Fibroblast of lung (primary cell): Measurements from ENCODE around the gene TLE1. TPM values are rescaled to one million over a fixed set of nuclear protein-coding genes. Genes with fewer than 3 reads are reported as not detected.

Source experiments
- DNase-seq, 2 donors: peaks; one replicate each; pipeline versions ENCODE4 v3.0.0 to v3.0.0-alpha.2; 2010; ENCODE audit warnings: low read depth in 2 of 2
- H2AFZ ChIP-seq: 2 replicates; pipeline ENCODE4 v1.5.1; 2012; ENCODE audit warnings: low read length, control low read depth, inconsistent platforms
- H3K27ac ChIP-seq: 2 replicates; pipeline ENCODE4 v1.5.1; 2011; ENCODE audit warnings: low read length, control low read depth; ENCODE audit not compliant: insufficient read depth
- H3K27me3 ChIP-seq: 2 replicates; pipeline ENCODE4 v1.5.1; 2011; ENCODE audit warnings: mild to moderate bottlenecking, low read length; ENCODE audit not compliant: control insufficient read depth, insufficient read depth
- H3K36me3 ChIP-seq: 2 replicates; pipeline ENCODE4 v1.5.1; 2011; ENCODE audit warnings: low read length; ENCODE audit not compliant: control insufficient read depth, insufficient read depth
- H3K4me1 ChIP-seq: 2 replicates; pipeline ENCODE4 v1.5.1; 2011; ENCODE audit warnings: low read length; ENCODE audit not compliant: control insufficient read depth, insufficient read depth; ENCODE audit errors: extremely low read depth
- H3K4me2 ChIP-seq: 2 replicates; pipeline ENCODE4 v1.5.1; 2011; ENCODE audit warnings: low read length, control low read depth; ENCODE audit not compliant: insufficient read depth; ENCODE audit errors: extremely low read depth
- H3K4me3 ChIP-seq, 4 experiments: fragments of 200-600 bp in 1 of 4; sonication (generic) in 1 of 4; replicated peaks in 1 of 4; 2 replicates each; pipeline ENCODE4 v1.5.1; 2011 to 2016; ENCODE audit warnings: low read length in 4 of 4, low read depth in 3 of 4, mild to moderate bottlenecking in 3 of 4, control low read depth in 2 of 4, inconsistent platforms in 1 of 4, mixed read lengths in 1 of 4; ENCODE audit not compliant: insufficient read depth in 1 of 4; ENCODE audit errors: control extremely low read depth in 1 of 4
- H3K79me2 ChIP-seq: 2 replicates; pipeline ENCODE4 v1.5.1; 2012; ENCODE audit warnings: mild to moderate bottlenecking, low read length, inconsistent platforms; ENCODE audit not compliant: control insufficient read depth, insufficient read depth
- H3K9ac ChIP-seq: 2 replicates; pipeline ENCODE4 v1.5.1; 2011; ENCODE audit warnings: mild to moderate bottlenecking, low read length, control low read depth; ENCODE audit not compliant: insufficient read depth
- H3K9me3 ChIP-seq: 2 replicates; pipeline ENCODE4 v1.5.1; 2012; ENCODE audit warnings: low read depth, low read length; ENCODE audit not compliant: control insufficient read depth, insufficient read depth
- H4K20me1 ChIP-seq: 2 replicates; pipeline ENCODE4 v1.5.1; 2011; ENCODE audit warnings: low read length; ENCODE audit not compliant: control insufficient read depth, insufficient read depth; ENCODE audit errors: extremely low read depth
- CTCF ChIP-seq, 2 donors: IDR thresholded peaks in 1 of 2; conservative IDR thresholded peaks in 1 of 2; 1 replicate in 1 of 2; 2 replicates in 1 of 2; pipeline ENCODE4 v1.5.1; 2011 to 2012; ENCODE audit warnings: low read length in 2 of 2, control low read depth in 1 of 2, inconsistent platforms in 1 of 2, low read depth in 1 of 2, mild to moderate bottlenecking in 1 of 2
- EZH2 ChIP-seq: IDR thresholded peaks from 2 replicates; pipeline ENCODE4 v1.5.1; 2012; ENCODE audit warnings: low read length, control low read depth, mild to moderate bottlenecking; ENCODE audit errors: missing control alignments
- polyA plus RNA-seq, 2 donors: library from polyadenylated mRNA; depleted of rRNA in 1 of 2; stranded (reverse) in 1 of 2; unstranded in 1 of 2; fragments of >200 nt; gene quantifications; 2 replicates each; pipeline ENCODE4 v1.2.1, GENCODE V29; 2011 to 2012; ENCODE audit warnings: missing spikeins in 1 of 2
- total RNA-seq: library from RNA; depleted of rRNA; stranded (reverse); fragments of >200 nt; gene quantifications from 2 replicates; pipeline ENCODE4 v1.2.1, GENCODE V29; 2014

Gene TLE1
- total and polyA plus RNA-seq, 2 donors (not counting 1 experiment from before 2014, with no cell fraction given) = 29.3 to 29.7 TPM

GRCh38 chr9:81680506-81680905 is 8.8 kb downstream of the TLE1 start:
- Histone ChIP-seq H3K4me3 (no peak overlapping the region), H4K20me1 (no peaks in the 10 kb centered on the region), H3K27me3 (no peaks in the 10 kb centered on the region), H3K4me1 (peaks cover 3% of the 10 kb centered on the region), H2AFZ (no peak overlapping the region), H3K9me3 (no peaks in the 10 kb centered on the region), H3K27ac (no peak overlapping the region), H3K36me3 (no peaks in the 10 kb centered on the region), H3K9ac (no peak overlapping the region), H3K79me2 (peaks cover 52% of the 10 kb centered on the region), H3K4me2 (no peak overlapping the region)
- no peak for DNase-seq
- TF ChIP-seq CTCF (conservative IDR thresholded peaks at IDR 0.05 in 1 of 2, IDR thresholded peaks at IDR 0.05 in 1 of 2; ENCODE audit: low read depth in 1 of 2, low read length in 2 of 2) (no peak), EZH2 (no peak)

- Histone ChIP-seq H3K9ac (no peak overlapping the region), H3K27ac (no peak overlapping the region), H3K36me3 (no peaks in the 10 kb centered on the region), H3K27me3 (no peaks in the 10 kb centered on the region), H2AFZ (no peak overlapping the region), H3K4me1 (peaks cover 2% of the 10 kb centered on the region), H3K4me3 (no peak overlapping the region), H3K79me2 (peaks cover 48% of the 10 kb centered on the region), H3K4me2 (no peak overlapping the region), H3K9me3 (no peaks in the 10 kb centered on the region), H4K20me1 (no peaks in the 10 kb centered on the region)
- TF ChIP-seq EZH2 (no peak), CTCF (conservative IDR thresholded peaks at IDR 0.05 in 1 of 2, IDR thresholded peaks at IDR 0.05 in 1 of 2; ENCODE audit: low read depth in 1 of 2, low read length in 2 of 2) (no peak)
- no peak for DNase-seq
These were observed 9.3 kb downstream of the TLE1 start for GRCh38 chr9:81680006-81680405.

GRCh38 chr9:81678088-81678487 is 11.3 kb downstream of the TLE1 start:
- Histone ChIP-seq H3K4me3 (no peak overlapping the region), H3K9me3 (no peaks in the 10 kb centered on the region), H3K79me2 (peaks cover 39% of the 10 kb centered on the region), H4K20me1 (no peaks in the 10 kb centered on the region), H3K36me3 (no peaks in the 10 kb centered on the region), H3K4me2 (no peak overlapping the region), H3K4me1 (peaks cover 2% of the 10 kb centered on the region), H3K27ac (no peak overlapping the region), H3K9ac (no peak overlapping the region), H2AFZ (no peak overlapping the region), H3K27me3 (no peaks in the 10 kb centered on the region)
- TF ChIP-seq EZH2 (no peak), CTCF (conservative IDR thresholded peaks at IDR 0.05 in 1 of 2, IDR thresholded peaks at IDR 0.05 in 1 of 2; ENCODE audit: low read depth in 1 of 2, low read length in 2 of 2) (no peak)
- DNase-seq = no peak
